H9 (cell line): ENCODE results near the gene NHSL2. TPM values are rescaled to one million over a fixed set of nuclear protein-coding genes. Genes with fewer than 3 reads are reported as not detected.

Experiments used
- DNase-seq: peaks from one replicate; pipeline ENCODE4 v3.0.0-alpha.2; 2017
- H2AFZ ChIP-seq: one replicate; pipeline ENCODE4 v1.6.1; 2013; ENCODE audit warnings: mild to moderate bottlenecking, low read length, control low read depth, moderate library complexity
- H2AK5ac ChIP-seq: 2 replicates; pipeline ENCODE4 v1.6.1; 2013; ENCODE audit warnings: low read length, control low read depth, mixed read lengths; ENCODE audit not compliant: insufficient read length
- H2BK120ac ChIP-seq: one replicate; pipeline ENCODE4 v1.6.1; 2013; ENCODE audit warnings: low read depth, mild to moderate bottlenecking, low read length, control low read depth, inconsistent platforms; ENCODE audit not compliant: poor library complexity, severe bottlenecking
- H2BK12ac ChIP-seq: 2 replicates; pipeline ENCODE4 v1.6.1; 2013; ENCODE audit warnings: low read length, control low read depth, mixed read lengths, low read depth; ENCODE audit not compliant: insufficient read length
- H2BK15ac ChIP-seq: 2 replicates; pipeline ENCODE4 v1.6.1; 2013; ENCODE audit warnings: low read depth, low read length, control low read depth
- H2BK20ac ChIP-seq: one replicate; pipeline ENCODE4 v1.6.1; 2013; ENCODE audit warnings: low read depth, mild to moderate bottlenecking, low read length, control low read depth, inconsistent platforms; ENCODE audit not compliant: poor library complexity, severe bottlenecking
- H2BK5ac ChIP-seq: 2 replicates; pipeline ENCODE4 v1.6.1; 2013; ENCODE audit warnings: low read length, control low read depth, mixed read lengths; ENCODE audit not compliant: insufficient read length
- H3K14ac ChIP-seq: 2 replicates; pipeline ENCODE4 v1.6.1; 2013; ENCODE audit warnings: low read length, control low read depth; ENCODE audit not compliant: insufficient read depth
- H3K18ac ChIP-seq: 2 replicates; pipeline ENCODE4 v1.6.1; 2013; ENCODE audit warnings: low read depth, mild to moderate bottlenecking, mixed read lengths, low read length, control low read depth; ENCODE audit not compliant: insufficient read length
- H3K23ac ChIP-seq: 2 replicates; pipeline ENCODE4 v1.6.1; 2013; ENCODE audit warnings: low read length, control low read depth, mixed read lengths, low read depth; ENCODE audit not compliant: insufficient read length
- H3K23me2 ChIP-seq: 2 replicates; pipeline ENCODE4 v1.6.1; 2013; ENCODE audit warnings: low read depth, mild to moderate bottlenecking, mixed read lengths, low read length, control low read depth; ENCODE audit not compliant: insufficient read length, poor library complexity, severe bottlenecking
- H3K27ac ChIP-seq: 2 replicates; pipeline ENCODE4 v1.5.1; 2013; ENCODE audit warnings: low read length, control low read depth, mixed read lengths, low read depth; ENCODE audit not compliant: insufficient read length
- H3K27me3 ChIP-seq: 2 replicates; pipeline ENCODE4 v1.6.1; 2013; ENCODE audit warnings: low read length, control low read depth, inconsistent platforms; ENCODE audit not compliant: insufficient read depth
- H3K4ac ChIP-seq: 2 replicates; pipeline ENCODE4 v1.6.1; 2013; ENCODE audit warnings: low read depth, mild to moderate bottlenecking, control low read depth, inconsistent platforms, low read length, moderate library complexity
- H3K4me1 ChIP-seq: 2 replicates; pipeline ENCODE4 v1.6.1; 2013; ENCODE audit warnings: low read length, control low read depth, inconsistent platforms; ENCODE audit not compliant: insufficient read depth
- H3K4me2 ChIP-seq: 2 replicates; pipeline ENCODE4 v1.6.1; 2013; ENCODE audit warnings: low read length, control low read depth, mixed read lengths; ENCODE audit not compliant: insufficient read length, insufficient read depth
- H3K56ac ChIP-seq: 2 replicates; pipeline ENCODE4 v1.6.1; 2013; ENCODE audit warnings: low read depth, mild to moderate bottlenecking, mixed read lengths, low read length, control low read depth; ENCODE audit not compliant: insufficient read length
- H3K79me1 ChIP-seq: 2 replicates; pipeline ENCODE4 v1.6.1; 2013; ENCODE audit warnings: low read depth, mild to moderate bottlenecking, moderate library complexity, low read length, control low read depth, inconsistent platforms; ENCODE audit not compliant: insufficient read depth, poor library complexity, severe bottlenecking
- H3K79me2 ChIP-seq: 2 replicates; pipeline ENCODE4 v1.6.1; 2013; ENCODE audit warnings: low read length, control low read depth, inconsistent platforms; ENCODE audit not compliant: insufficient read depth
- H3K9ac ChIP-seq: 2 replicates; pipeline ENCODE4 v1.6.1; 2013; ENCODE audit warnings: low read length, control low read depth, mixed read lengths; ENCODE audit not compliant: insufficient read length; ENCODE audit errors: extremely low read depth
- H3K9me3 ChIP-seq: one replicate; pipeline ENCODE4 v1.6.1; 2013; ENCODE audit warnings: low read depth, low read length, inconsistent platforms; ENCODE audit not compliant: control insufficient read depth
- H3T11ph ChIP-seq: one replicate; pipeline ENCODE4 v1.6.1; 2013; ENCODE audit warnings: mild to moderate bottlenecking, low read length, control low read depth, inconsistent platforms
- H4K20me1 ChIP-seq: one replicate; pipeline ENCODE4 v1.6.1; 2013; ENCODE audit not compliant: control insufficient read depth, insufficient read length, insufficient read depth
- H4K5ac ChIP-seq: 2 replicates; pipeline ENCODE4 v1.6.1; 2013; ENCODE audit warnings: low read depth, mild to moderate bottlenecking, mixed read lengths, low read length, control low read depth; ENCODE audit not compliant: insufficient read length
- H4K8ac ChIP-seq: replicated peaks from 2 replicates; pipeline ENCODE4 v1.6.1; 2013; ENCODE audit warnings: low read length, control low read depth, mixed read lengths, low read depth; ENCODE audit not compliant: insufficient read length
- H4K91ac ChIP-seq: 2 replicates; pipeline ENCODE4 v1.6.1; 2013; ENCODE audit warnings: low read depth, mild to moderate bottlenecking, moderate library complexity, mixed read lengths, low read length, control low read depth; ENCODE audit not compliant: insufficient read length
- H3K27ac Mint-ChIP-seq, 3 experiments: 2 replicates in 2 of 3; 3 replicates in 1 of 3; pipeline ENCODE4 v1.8.0; 2020 to 2021; ENCODE audit warnings: mixed read lengths in 3 of 3, mild to moderate bottlenecking in 1 of 3, moderate library complexity in 1 of 3
- H3K27me3 Mint-ChIP-seq: 2 replicates; pipeline ENCODE4 v1.8.0; 2021; ENCODE audit warnings: low read depth, mild to moderate bottlenecking, moderate library complexity, mixed read lengths
- H3K36me3 Mint-ChIP-seq, 3 experiments: 2 replicates in 2 of 3; 3 replicates in 1 of 3; pipeline ENCODE4 v1.8.0; 2020 to 2021; ENCODE audit warnings: low read depth in 3 of 3, mixed read lengths in 3 of 3; ENCODE audit not compliant: insufficient read depth in 1 of 3
- H3K4me1 Mint-ChIP-seq, 2 experiments: 2 replicates each; pipeline ENCODE4 v1.8.0; 2020; ENCODE audit warnings: mixed read lengths in 2 of 2
- H3K4me3 Mint-ChIP-seq, 2 experiments: 2 replicates in 1 of 2; 3 replicates in 1 of 2; pipeline ENCODE4 v1.8.0; 2020 to 2021; ENCODE audit warnings: mild to moderate bottlenecking in 2 of 2, mixed read lengths in 2 of 2, moderate library complexity in 1 of 2
- H3K9me3 Mint-ChIP-seq, 2 experiments: 2 replicates in 1 of 2; 3 replicates in 1 of 2; pipeline ENCODE4 v1.8.0; 2020; ENCODE audit warnings: mild to moderate bottlenecking in 2 of 2, mixed read lengths in 2 of 2, moderate library complexity in 1 of 2
- WGBS: extraction: QIAGEN DNeasy Blood & Tissue Kit; methylation state at CpG from one replicate; pipeline ENCODE4 v1.1.7; 2013; ENCODE audit warnings: missing lambda C conversion rate, low lambda C conversion rate, mixed read lengths; ENCODE audit not compliant: insufficient read length; ENCODE audit errors: extremely low coverage; 5-methylcytosine and 5-hydroxymethylcytosine counted together
- total RNA-seq: library from RNA; stranded (reverse); gene quantifications from 2 replicates; pipeline ENCODE4 v1.2.1, GENCODE V29; 2021
- TF ChIP-seq, protein P1 (sequence below): fragments of 200-600 bp; sonication (generic); conservative IDR thresholded peaks from 3 replicates; pipeline ENCODE4 v1.8.0; 2021; ENCODE audit warnings: antibody characterized with exemption, mild to moderate bottlenecking

NHSL2 gene
- total RNA-seq, 1 experiment from 2014 or later, result 6.4 TPM

- H4K91ac ChIP-seq, result no peak overlapping the region
- peaks cover 27 to 34% (median 28%) of the 10 kb centered on the region in 3 experiments for H3K36me3 Mint-ChIP-seq
- H3K4me1 Mint-ChIP-seq, result peaks cover 15 to 18% of the 10 kb centered on the region in 2 experiments
- WGBS, result no CpG with 5 or more reads among the region's 30 CpGs
- H3K23me2 ChIP-seq, result no peaks in the 10 kb centered on the region
- H2BK120ac ChIP-seq, result no peak overlapping the region
- no peak overlapping the region for H3K27ac Mint-ChIP-seq
- H2AFZ ChIP-seq, result no peak overlapping the region
- H2BK12ac ChIP-seq, result no peak overlapping the region
- peak overlapping the region; percentile 73 for H3K4me2 ChIP-seq
- H3K27me3 ChIP-seq, result peaks cover 13% of the 10 kb centered on the region; the same call in 1 of the 2 replicates
- no peak overlapping the region for H3K56ac ChIP-seq
- H3K18ac ChIP-seq, result peak overlapping the region; percentile 53
- H3K27me3 Mint-ChIP-seq, result peaks cover 74% of the 10 kb centered on the region
- peaks cover 76 to 80% of the 10 kb centered on the region in 2 experiments for H3K9me3 Mint-ChIP-seq
- no peak overlapping the region for H3K23ac ChIP-seq
- no peak overlapping the region for H3T11ph ChIP-seq
- no peak overlapping the region for H2BK20ac ChIP-seq
- no peak overlapping the region for H3K4ac ChIP-seq
- no peak overlapping the region for H2AK5ac ChIP-seq
- no peak overlapping the region for H2BK15ac ChIP-seq
- no peak overlapping the region for H4K5ac ChIP-seq
- TF ChIP-seq, protein P1, sequence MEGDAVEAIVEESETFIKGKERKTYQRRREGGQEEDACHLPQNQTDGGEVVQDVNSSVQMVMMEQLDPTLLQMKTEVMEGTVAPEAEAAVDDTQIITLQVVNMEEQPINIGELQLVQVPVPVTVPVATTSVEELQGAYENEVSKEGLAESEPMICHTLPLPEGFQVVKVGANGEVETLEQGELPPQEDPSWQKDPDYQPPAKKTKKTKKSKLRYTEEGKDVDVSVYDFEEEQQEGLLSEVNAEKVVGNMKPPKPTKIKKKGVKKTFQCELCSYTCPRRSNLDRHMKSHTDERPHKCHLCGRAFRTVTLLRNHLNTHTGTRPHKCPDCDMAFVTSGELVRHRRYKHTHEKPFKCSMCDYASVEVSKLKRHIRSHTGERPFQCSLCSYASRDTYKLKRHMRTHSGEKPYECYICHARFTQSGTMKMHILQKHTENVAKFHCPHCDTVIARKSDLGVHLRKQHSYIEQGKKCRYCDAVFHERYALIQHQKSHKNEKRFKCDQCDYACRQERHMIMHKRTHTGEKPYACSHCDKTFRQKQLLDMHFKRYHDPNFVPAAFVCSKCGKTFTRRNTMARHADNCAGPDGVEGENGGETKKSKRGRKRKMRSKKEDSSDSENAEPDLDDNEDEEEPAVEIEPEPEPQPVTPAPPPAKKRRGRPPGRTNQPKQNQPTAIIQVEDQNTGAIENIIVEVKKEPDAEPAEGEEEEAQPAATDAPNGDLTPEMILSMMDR, result no peak
- peak; percentile 34 for DNase-seq
- peaks cover 23% of the 10 kb centered on the region for H3K9me3 ChIP-seq
- no peaks in the 10 kb centered on the region; the same call in 1 of the 2 replicates for H3K4me1 ChIP-seq
- no peak overlapping the region for H3K27ac ChIP-seq
- H3K9ac ChIP-seq, result no peak overlapping the region
- H4K8ac ChIP-seq, result no peak overlapping the region
- no peaks in the 10 kb centered on the region for H4K20me1 ChIP-seq
- no peaks in the 10 kb centered on the region for H3K79me2 ChIP-seq
- H2BK5ac ChIP-seq, result no peak overlapping the region
- H3K4me3 Mint-ChIP-seq, result peak overlapping the region; percentile 52 to 75
- H3K79me1 ChIP-seq, result no peaks in the 10 kb centered on the region
- no peak overlapping the region; the same call in 1 of the 2 replicates for H3K14ac ChIP-seq
These were observed 220.2 kb downstream of the NHSL2 start for GRCh38 chrX:72130762-72131250.
